NOMO-1 treated with DMSO at 0.1 percent for 48 hours (cell line): ENCODE results near the gene PALD1.
A peak's percentile ranks its signal among the peaks of the same experiment; 100 is the strongest.
"Not testable (repeated sequence)": the region's sequence is repeated elsewhere in the genome, so short reads cannot be mapped to it uniquely, and the experiment has no call there.

Experiments used
- DNase-seq: peaks from one replicate; lab custom pipeline; 2025; ENCODE audit not compliant: unreplicated experiment; lab: John Stamatoyannopoulos, UW

PALD1 gene

GRCh38 chr10:70568781-70569495 lies 90.4 kb downstream of the PALD1 start:
- no peak for DNase-seq

- DNase-seq, result no peak
Observed at GRCh38 chr10:70571236-70571635, 92.7 kb downstream of the PALD1 start.

GRCh38 chr10:70571636-70572439 lies 93.3 kb downstream of the PALD1 start:
- DNase-seq, result no peak

- DNase-seq, result no peak
Observed at GRCh38 chr10:70573599-70574506, 95.3 kb downstream of the PALD1 start.

GRCh38 chr10:70575486-70575873 lies 96.9 kb downstream of the PALD1 start:
- no peak for DNase-seq

GRCh38 chr10:70575874-70576802 lies 97.6 kb downstream of the PALD1 start:
- DNase-seq, result peak; percentile 89

- DNase-seq, result peak; percentile 8
Observed at GRCh38 chr10:70576803-70577517, 98.4 kb downstream of the PALD1 start.

- peak; percentile 73 for DNase-seq
Observed at GRCh38 chr10:70578371-70578947, 99.9 kb downstream of the PALD1 start.

- DNase-seq, result no peak
Observed at GRCh38 chr10:70579234-70580002, 100.9 kb downstream of the PALD1 start.

- DNase-seq, result not testable (repeated sequence)
Observed at GRCh38 chr10:70581176-70581575, 102.6 kb downstream of the PALD1 start.

- DNase-seq, result no peak
Observed at GRCh38 chr10:70582793-70583668, 104.5 kb downstream of the PALD1 start.

GRCh38 chr10:70583669-70584037 lies 105.1 kb downstream of the PALD1 start:
- no peak for DNase-seq

- DNase-seq, result no peak
Observed at GRCh38 chr10:70584366-70584765, 105.8 kb downstream of the PALD1 start.

GRCh38 chr10:70584909-70585544 lies 106.5 kb downstream of the PALD1 start:
- no peak for DNase-seq

GRCh38 chr10:70585578-70586169 lies 107.1 kb downstream of the PALD1 start:
- no peak for DNase-seq

- no peak for DNase-seq
Observed at GRCh38 chr10:70586348-70586930, 107.9 kb downstream of the PALD1 start.
